ENCODE results near the gene LHX5. TPM values are rescaled to one million over a fixed set of nuclear protein-coding genes. Genes with fewer than 3 reads are reported as not detected.

LHX5 gene
- total RNA-seq, 1 experiment from 2014 or later = 1.9 TPM

DNA sequence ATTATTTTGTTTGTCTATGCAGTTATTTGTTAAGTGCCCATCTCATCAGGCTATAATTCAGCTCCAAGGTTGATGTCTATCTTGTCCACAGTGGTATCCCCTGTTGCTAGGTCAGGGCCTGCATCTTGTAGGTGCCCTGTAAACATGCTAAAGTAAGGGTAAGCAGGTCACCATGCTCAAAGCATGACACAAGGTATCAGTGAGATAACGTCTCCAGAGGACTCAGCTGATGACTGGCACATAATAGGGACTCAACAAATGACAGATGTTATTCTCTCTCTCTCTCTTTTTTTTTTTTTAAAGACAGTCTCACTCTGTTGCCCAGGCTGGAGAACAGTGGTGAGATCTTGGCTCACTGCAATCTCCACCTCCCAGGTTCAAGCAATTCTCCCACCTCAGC, 47.2 kb downstream of the LHX5 start:
- no peaks in the 10 kb centered on the region for H4K20me1 ChIP-seq (ENCODE audit: control insufficient read depth, insufficient read depth, insufficient read length)
- TF ChIP-seq, protein P1, sequence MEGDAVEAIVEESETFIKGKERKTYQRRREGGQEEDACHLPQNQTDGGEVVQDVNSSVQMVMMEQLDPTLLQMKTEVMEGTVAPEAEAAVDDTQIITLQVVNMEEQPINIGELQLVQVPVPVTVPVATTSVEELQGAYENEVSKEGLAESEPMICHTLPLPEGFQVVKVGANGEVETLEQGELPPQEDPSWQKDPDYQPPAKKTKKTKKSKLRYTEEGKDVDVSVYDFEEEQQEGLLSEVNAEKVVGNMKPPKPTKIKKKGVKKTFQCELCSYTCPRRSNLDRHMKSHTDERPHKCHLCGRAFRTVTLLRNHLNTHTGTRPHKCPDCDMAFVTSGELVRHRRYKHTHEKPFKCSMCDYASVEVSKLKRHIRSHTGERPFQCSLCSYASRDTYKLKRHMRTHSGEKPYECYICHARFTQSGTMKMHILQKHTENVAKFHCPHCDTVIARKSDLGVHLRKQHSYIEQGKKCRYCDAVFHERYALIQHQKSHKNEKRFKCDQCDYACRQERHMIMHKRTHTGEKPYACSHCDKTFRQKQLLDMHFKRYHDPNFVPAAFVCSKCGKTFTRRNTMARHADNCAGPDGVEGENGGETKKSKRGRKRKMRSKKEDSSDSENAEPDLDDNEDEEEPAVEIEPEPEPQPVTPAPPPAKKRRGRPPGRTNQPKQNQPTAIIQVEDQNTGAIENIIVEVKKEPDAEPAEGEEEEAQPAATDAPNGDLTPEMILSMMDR (conservative IDR thresholded peaks at IDR 0.05) = no peak

More for the DNA sequence above, 47.2 kb downstream of the LHX5 start:
- no peak overlapping the region for H4K8ac ChIP-seq (replicated peaks; ENCODE audit: insufficient read length, low read depth, low read length)
- no peak overlapping the region for H3K4me3 Mint-ChIP-seq
- no peak for DNase-seq
- H3K27me3 ChIP-seq (ENCODE audit: insufficient read depth, low read length) = no peaks in the 10 kb centered on the region
- no peak overlapping the region for H4K5ac ChIP-seq (ENCODE audit: insufficient read length, low read depth, low read length)
- peaks cover 4% of the 10 kb centered on the region; the same call in 1 of the 2 replicates for H3K27me3 Mint-ChIP-seq (ENCODE audit: low read depth)
- H3K23ac ChIP-seq (ENCODE audit: insufficient read length, low read depth, low read length) = no peak overlapping the region
- peaks cover 17 to 23% of the 10 kb centered on the region in 2 experiments for H3K4me1 Mint-ChIP-seq
- no peaks in the 10 kb centered on the region for H3K4me1 ChIP-seq (ENCODE audit: insufficient read depth, low read length)
- H2BK120ac ChIP-seq (ENCODE audit: low read depth, low read length, poor library complexity, severe bottlenecking) = no peak overlapping the region
- H3K36me3 Mint-ChIP-seq (ENCODE audit: insufficient read depth in 1 of 3, low read depth in 3 of 3) = no peaks in the 10 kb centered on the region
- H3K27ac ChIP-seq (ENCODE audit: insufficient read length, low read depth, low read length) = no peak overlapping the region
- H3K56ac ChIP-seq (ENCODE audit: insufficient read length, low read depth, low read length) = no peak overlapping the region
- no peak overlapping the region for H2AFZ ChIP-seq (ENCODE audit: low read length)
- no CpG with 5 or more reads among the region's 1 CpG for WGBS (ENCODE audit: extremely low coverage, insufficient read length, low lambda C conversion rate)
- no peak overlapping the region for H2BK12ac ChIP-seq (ENCODE audit: insufficient read length, low read depth, low read length)
- H4K91ac ChIP-seq (ENCODE audit: insufficient read length, low read depth, low read length) = no peak overlapping the region
- no peak overlapping the region for H3T11ph ChIP-seq (ENCODE audit: low read length)
- H3K23me2 ChIP-seq (ENCODE audit: insufficient read length, low read depth, low read length, poor library complexity, severe bottlenecking) = no peaks in the 10 kb centered on the region
- no peaks in the 10 kb centered on the region for H3K79me2 ChIP-seq (ENCODE audit: insufficient read depth, low read length)
- H2BK20ac ChIP-seq (ENCODE audit: low read depth, low read length, poor library complexity, severe bottlenecking) = no peak overlapping the region
- H3K9me3 ChIP-seq (ENCODE audit: control insufficient read depth, low read depth, low read length) = no peaks in the 10 kb centered on the region
- no peak overlapping the region for H2AK5ac ChIP-seq (ENCODE audit: insufficient read length, low read length)
- no peak overlapping the region for H3K27ac Mint-ChIP-seq
- no peak overlapping the region for H3K4ac ChIP-seq (ENCODE audit: low read depth, low read length)
- H2BK15ac ChIP-seq (ENCODE audit: low read depth, low read length) = no peak overlapping the region
- H2BK5ac ChIP-seq (ENCODE audit: insufficient read length, low read length) = no peak overlapping the region
- no peak overlapping the region for H3K14ac ChIP-seq (ENCODE audit: insufficient read depth, low read length)
- H3K79me1 ChIP-seq (ENCODE audit: insufficient read depth, low read depth, low read length, poor library complexity, severe bottlenecking) = no peaks in the 10 kb centered on the region
- no peak overlapping the region for H3K4me2 ChIP-seq (ENCODE audit: insufficient read depth, insufficient read length, low read length)
- H3K9ac ChIP-seq (ENCODE audit: extremely low read depth, insufficient read length, low read length) = no peak overlapping the region
- H3K18ac ChIP-seq (ENCODE audit: insufficient read length, low read depth, low read length) = no peak overlapping the region
- H3K9me3 Mint-ChIP-seq = peaks cover 0 to 4% of the 10 kb centered on the region in 2 experiments; a peak in 1 of 5 replicates
